ENCODE results near the gene EMC9. TPM values are rescaled to one million over a fixed set of nuclear protein-coding genes. Genes with fewer than 3 reads are reported as not detected.

Gene EMC9
- total RNA-seq, 1 donor from 2014 or later: 23.8 TPM

DNA sequence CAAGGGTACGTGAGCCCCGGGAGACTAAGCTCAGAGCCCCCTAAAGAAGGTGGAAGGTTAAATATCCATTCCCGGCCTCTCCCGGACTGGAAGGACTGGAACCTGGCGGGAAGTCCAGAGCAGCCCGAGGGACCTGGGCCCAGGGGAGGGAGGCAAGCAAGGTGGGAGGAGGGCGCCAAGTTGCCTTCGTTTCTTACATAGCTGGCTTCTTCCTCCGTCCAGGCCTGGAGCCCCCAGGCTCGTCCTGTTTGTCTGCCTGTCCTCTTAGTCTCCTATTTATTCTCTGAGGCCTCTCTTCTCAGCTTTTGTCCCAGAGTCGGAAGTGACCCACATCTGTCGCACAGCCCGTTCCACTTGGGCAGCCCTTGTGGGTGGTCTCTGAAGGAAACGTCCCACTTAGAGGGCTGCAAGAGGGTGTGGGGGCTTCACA, 46.5 kb downstream of the EMC9 start:
- Histone ChIP-seq H3K27me3 (no peaks in the 10 kb centered on the region), H3K4me1 (peaks cover 23% of the 10 kb centered on the region)
- intact Hi-C loops (cut with DNase I): loop anchor here (5.0 kb wide), 1 partner anchor 83 kb away; no protein-coding TSS in a partner anchor

GRCh38 chr14:24093901-24094840, 47.2 kb downstream of the EMC9 start, which contains the start of gene PCK2:
PCK2 (plus strand) TSS chr14:24094311; CDS start chr14:24094406, 95 bp downstream.
- Histone ChIP-seq H3K27me3 (no peaks in the 10 kb centered on the region), H3K9me3 (no peaks in the 10 kb centered on the region), H3K4me3 (peak within 1 kb of the TSS; percentile 95 to 96), H3K27ac (peak within 1 kb of the TSS; percentile 93), H3K4me1 (peaks cover 23% of the 10 kb centered on the region), H3K36me3 (no peaks in the 10 kb centered on the region)
- TF ChIP-seq POLR2A (IDR thresholded peaks at IDR 0.05) (peak in 1 of 2 donors; percentile 51), POLR2AphosphoS5 (IDR thresholded peaks at IDR 0.05; ENCODE audit: insufficient read depth in 1 of 2, low read depth in 1 of 2) (peak; percentile 27 to 86)
- TF ChIP-seq, protein P1, sequence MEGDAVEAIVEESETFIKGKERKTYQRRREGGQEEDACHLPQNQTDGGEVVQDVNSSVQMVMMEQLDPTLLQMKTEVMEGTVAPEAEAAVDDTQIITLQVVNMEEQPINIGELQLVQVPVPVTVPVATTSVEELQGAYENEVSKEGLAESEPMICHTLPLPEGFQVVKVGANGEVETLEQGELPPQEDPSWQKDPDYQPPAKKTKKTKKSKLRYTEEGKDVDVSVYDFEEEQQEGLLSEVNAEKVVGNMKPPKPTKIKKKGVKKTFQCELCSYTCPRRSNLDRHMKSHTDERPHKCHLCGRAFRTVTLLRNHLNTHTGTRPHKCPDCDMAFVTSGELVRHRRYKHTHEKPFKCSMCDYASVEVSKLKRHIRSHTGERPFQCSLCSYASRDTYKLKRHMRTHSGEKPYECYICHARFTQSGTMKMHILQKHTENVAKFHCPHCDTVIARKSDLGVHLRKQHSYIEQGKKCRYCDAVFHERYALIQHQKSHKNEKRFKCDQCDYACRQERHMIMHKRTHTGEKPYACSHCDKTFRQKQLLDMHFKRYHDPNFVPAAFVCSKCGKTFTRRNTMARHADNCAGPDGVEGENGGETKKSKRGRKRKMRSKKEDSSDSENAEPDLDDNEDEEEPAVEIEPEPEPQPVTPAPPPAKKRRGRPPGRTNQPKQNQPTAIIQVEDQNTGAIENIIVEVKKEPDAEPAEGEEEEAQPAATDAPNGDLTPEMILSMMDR (IDR thresholded peaks at IDR 0.05): peak in 1 of 3 experiments; percentile 5
- peak in 1 of 2 donors; percentile 96 for DNase-seq (ENCODE audit: extremely low spot score in 2 of 2)
- intact Hi-C loops (cut with DNase I): loop anchor here (5.0 kb wide), 1 partner anchor 82 kb away; no protein-coding TSS in a partner anchor

More for the DNA sequence above, 46.5 kb downstream of the EMC9 start:
- H3K36me3 ChIP-seq: no peaks in the 10 kb centered on the region
- TF ChIP-seq, protein P1 (IDR thresholded peaks at IDR 0.05): no peak
- no peak for TF ChIP-seq POLR2AphosphoS5 (IDR thresholded peaks at IDR 0.05; ENCODE audit: insufficient read depth in 1 of 2, low read depth in 1 of 2)
- TF ChIP-seq POLR2A (IDR thresholded peaks at IDR 0.05): no peak
- no peak for DNase-seq (ENCODE audit: extremely low spot score in 2 of 2)
- H3K4me3 ChIP-seq: peak overlapping the region; percentile 95 to 96
- H3K27ac ChIP-seq: peak overlapping the region; percentile 93
- H3K9me3 ChIP-seq: no peaks in the 10 kb centered on the region

- no peak for DNase-seq (ENCODE audit: extremely low spot score in 2 of 2)
- intact Hi-C loops (cut with DNase I): loop anchor here (5.0 kb wide), 1 partner anchor 81 kb away; no protein-coding TSS in a partner anchor
- Histone ChIP-seq H3K4me3 (peak overlapping the region; percentile 95 to 96), H3K27me3 (no peaks in the 10 kb centered on the region), H3K9me3 (no peaks in the 10 kb centered on the region), H3K27ac (peak overlapping the region; percentile 93), H3K36me3 (no peaks in the 10 kb centered on the region), H3K4me1 (peaks cover 23% of the 10 kb centered on the region)
- TF ChIP-seq, protein P1 (IDR thresholded peaks at IDR 0.05): no peak
- TF ChIP-seq POLR2AphosphoS5 (IDR thresholded peaks at IDR 0.05; ENCODE audit: insufficient read depth in 1 of 2, low read depth in 1 of 2): no peak
- no peak for TF ChIP-seq POLR2A (IDR thresholded peaks at IDR 0.05)
These were observed 48.0 kb downstream of the EMC9 start for GRCh38 chr14:24093207-24093900.

GRCh38 chr14:24092505-24093206, 48.7 kb downstream of the EMC9 start:
- TF ChIP-seq, protein P1 (IDR thresholded peaks at IDR 0.05): no peak
- TF ChIP-seq POLR2AphosphoS5 (IDR thresholded peaks at IDR 0.05; ENCODE audit: insufficient read depth in 1 of 2, low read depth in 1 of 2) (no peak), POLR2A (IDR thresholded peaks at IDR 0.05) (no peak)
- H3K4me1 ChIP-seq: peaks cover 23% of the 10 kb centered on the region
- no peak overlapping the region for H3K4me3 ChIP-seq
- peak overlapping the region; percentile 93 for H3K27ac ChIP-seq
- intact Hi-C loops (cut with DNase I): loop anchor here (5.0 kb wide), 1 partner anchor 80 kb away; no protein-coding TSS in a partner anchor
- no peaks in the 10 kb centered on the region for H3K27me3 ChIP-seq
- no peaks in the 10 kb centered on the region for H3K9me3 ChIP-seq
- DNase-seq (ENCODE audit: extremely low spot score in 2 of 2): no peak
- no peaks in the 10 kb centered on the region for H3K36me3 ChIP-seq

All from vagina (tissue), 2 donors.